ENCODE measurements around the gene ZDHHC1.
"Not testable (repeated sequence)": the region's sequence is repeated elsewhere in the genome, so short reads cannot be mapped to it uniquely, and the experiment has no call there.

Gene ZDHHC1

DNA sequence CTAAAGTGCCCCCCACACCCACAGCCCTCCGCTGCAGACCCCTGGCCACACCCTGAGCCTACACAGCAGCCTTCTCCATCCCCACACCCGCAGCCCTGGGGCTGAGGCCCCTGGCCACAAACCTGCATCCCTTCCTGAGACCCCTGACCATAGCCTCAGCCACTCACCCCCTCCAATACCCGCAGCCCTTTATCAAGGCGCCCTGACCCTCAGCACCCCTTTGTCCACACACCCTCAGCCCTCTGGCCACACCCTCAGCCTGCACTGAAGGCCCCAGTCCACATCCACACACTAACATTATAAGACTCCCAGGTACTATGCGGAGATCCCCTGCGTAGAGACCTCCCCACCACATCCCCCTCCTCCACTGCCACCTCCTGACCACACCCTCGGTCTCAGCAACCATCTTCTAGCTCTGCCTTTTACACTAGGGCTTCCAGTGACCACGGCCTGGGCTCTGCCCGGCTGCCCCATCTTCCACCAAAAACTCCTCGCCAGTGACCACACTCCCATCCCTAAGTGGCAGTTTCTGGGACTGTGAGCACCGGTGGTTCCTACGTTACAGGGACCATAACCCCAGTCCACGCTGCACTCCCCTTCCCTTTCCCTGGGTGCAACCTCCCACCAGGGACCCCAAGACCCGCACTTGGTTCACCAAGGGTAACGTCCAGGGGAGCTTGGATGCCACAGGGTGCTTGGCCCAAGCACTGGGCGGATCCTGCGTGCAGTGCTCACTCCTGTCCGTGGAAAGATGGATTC, 23.8 kb downstream of the ZDHHC1 start:
- no peak for DNase-seq

DNA sequence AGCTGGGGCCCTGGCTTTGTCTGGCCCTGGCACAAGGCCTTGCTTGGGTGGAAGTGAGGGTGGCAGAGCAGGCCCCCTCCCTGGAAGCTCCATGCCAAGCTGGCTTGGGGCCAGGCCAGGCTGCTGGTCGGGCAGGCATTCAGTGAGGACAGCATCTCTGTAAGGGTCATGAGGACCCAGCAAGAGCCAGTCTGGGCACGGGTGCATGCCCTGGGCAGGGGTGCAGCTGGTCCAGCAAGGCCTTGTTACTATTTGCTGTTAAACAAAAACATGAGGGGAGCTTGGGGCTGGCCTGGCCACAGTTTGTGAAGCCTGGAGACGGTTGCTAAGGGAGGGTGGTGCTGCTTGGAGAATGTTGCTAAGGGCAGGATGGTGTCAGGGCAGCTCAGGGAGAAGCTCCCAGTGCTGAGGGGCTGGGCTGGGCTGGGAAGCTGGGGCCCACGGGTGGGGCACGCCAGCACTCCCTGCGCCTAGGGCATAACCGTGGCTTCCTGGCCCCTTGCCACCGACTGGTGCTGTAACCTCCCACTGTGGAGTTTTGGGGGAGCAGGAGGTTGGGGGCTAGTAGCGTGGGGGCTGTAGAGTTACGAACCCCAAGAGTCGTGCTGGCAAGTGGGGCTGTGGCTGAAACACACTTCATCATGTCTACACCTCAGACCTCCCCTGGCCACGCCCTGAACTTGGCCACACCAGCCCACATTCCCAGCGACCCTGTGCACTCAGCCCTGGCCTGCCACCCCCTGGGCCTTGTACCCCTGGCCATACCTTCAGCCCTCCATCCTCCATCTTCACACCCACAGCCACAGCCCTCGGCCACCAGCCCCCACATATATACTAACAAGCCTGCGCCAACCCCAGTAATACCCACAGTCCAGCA, 24.6 kb downstream of the ZDHHC1 start:
- no peak for DNase-seq

GRCh38 chr16:67390816-67391423, 25.4 kb downstream of the ZDHHC1 start:
- DNase-seq: no peak

- no peak for DNase-seq
These were observed 26.1 kb downstream of the ZDHHC1 start for GRCh38 chr16:67389911-67390815.

DNA sequence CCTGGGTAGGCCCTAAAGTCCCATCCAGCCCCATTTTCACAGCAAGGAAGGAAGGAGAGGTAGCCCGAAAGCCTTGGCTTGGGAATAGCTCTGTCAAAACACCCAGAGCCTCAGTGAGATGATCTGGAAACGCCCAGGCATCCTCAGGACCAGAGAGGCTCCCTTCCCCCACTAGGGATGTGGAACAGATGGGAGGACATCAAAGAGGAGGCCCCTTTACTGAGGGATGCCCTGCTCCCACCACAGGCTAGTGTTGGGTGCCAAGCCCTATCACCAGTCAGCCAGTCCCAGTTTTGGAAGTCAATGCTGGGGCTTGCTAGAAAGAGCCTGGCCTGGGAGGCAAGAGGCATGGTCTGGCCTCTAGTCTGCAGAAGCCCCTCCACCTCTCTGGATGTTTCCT, 27.7 kb downstream of the ZDHHC1 start:
- no peak for DNase-seq

DNA sequence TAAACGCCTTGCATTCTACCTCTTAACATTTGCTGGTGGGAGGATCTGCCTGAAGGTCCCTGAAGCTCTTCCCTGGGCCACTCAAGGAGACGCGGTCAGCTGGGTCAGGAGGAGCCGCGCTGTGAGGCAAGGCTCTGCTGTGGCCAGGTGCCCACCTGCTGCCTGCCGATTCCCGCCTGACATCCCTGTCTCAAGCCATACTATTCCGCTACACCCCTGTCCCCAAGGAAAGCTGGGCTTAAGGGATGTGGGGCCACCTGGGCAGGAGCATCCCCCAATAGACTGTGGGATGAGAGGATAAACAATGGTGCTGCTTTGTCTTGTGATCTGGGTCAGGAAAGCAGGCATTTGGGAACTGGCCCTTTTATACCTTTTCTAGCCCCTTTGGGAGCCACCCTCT, 28.1 kb downstream of the ZDHHC1 start:
- DNase-seq: no peak

DNA sequence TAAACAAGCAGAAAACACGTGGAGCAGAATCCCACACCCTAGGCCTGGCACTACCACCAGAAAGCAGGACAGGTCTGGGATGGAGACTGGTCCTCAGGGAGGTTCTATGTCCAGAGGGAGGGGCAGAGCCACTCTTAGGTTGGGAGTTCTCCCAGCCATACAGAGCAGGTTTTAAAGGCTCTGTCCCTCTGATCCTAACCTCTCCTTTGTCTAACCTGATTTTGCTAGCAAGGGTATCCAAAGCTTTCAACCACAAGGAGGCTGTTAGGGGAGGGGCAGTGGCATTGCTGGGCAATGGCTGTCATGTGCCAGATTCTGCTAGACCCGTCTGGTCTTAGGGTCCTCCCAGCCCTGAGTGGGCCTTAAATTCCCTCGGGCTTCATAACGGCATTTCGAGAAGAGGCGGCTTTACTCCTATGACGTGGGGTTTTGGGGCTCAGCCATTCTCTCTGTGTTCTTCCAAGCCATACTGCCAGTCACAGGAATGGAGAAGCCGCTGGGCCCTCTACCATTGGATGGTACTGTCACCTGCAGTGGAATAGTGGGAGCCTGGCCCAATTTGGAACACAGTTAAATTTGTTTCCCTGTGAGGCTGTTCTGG, 28.7 kb downstream of the ZDHHC1 start:
- DNase-seq: no peak

DNA sequence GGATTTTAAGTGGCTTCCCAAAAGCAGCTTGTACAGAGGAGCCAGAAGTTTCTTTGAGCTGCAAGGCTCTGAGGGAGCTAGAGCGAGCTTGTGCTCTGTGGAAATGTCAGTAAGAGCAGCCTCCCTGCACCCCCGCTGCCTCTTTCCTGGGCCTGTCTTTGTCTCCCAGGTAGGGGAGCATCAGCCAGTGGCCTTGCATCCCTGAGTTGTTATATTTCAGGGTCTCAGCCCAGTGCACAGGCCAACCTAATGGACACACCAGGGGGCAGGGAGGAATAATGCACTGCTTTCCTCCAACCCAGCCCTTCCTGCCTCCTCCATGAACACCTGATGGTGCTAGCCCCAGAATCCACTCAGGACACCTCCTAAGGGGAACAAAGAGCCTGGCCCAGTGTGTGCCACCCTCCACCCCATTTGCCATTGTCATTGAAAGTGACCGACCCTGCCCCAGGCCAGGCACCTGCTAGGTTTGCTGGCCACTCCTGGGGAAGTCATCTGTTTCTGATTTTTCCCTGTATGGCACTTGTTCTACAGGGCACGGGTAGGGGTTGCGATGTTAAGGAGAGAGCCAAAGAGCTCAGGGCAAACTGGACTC, 29.3 kb downstream of the ZDHHC1 start:
- DNase-seq: no peak

DNA sequence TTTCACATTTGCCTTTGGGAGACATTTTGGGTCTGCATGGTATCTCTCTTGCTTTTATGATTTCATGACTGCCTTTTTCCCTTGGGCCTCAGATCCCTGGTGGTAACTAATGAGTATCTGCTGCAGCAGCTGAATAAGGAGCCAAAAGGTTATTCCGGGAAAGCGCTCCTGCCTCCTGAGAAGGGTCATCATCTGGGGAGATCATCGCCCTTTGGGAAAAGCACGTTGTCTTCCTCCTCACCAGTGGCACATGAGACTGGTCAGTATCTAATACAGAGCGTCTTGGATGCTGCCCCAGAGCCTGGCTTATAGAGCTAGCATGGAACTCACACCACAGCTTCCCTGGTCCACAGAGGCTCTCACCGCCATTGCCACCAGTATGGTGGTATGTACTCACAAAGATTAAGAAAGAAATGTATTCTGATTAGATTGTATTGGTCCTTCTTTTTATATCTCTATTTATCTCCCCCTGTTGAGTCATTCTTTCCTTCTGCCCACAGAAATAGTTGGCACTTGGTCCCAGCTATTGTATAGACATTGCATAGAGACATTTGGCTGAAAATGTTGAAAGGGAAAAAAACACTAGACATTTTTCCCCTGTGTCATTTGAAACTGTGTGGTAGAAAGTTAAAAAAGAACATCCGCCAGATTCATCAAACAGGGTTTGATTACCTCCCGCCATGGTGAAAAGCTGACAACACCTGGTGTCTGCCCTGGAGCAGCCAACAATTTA, 31.3 kb downstream of the ZDHHC1 start:
- DNase-seq: no peak

DNA sequence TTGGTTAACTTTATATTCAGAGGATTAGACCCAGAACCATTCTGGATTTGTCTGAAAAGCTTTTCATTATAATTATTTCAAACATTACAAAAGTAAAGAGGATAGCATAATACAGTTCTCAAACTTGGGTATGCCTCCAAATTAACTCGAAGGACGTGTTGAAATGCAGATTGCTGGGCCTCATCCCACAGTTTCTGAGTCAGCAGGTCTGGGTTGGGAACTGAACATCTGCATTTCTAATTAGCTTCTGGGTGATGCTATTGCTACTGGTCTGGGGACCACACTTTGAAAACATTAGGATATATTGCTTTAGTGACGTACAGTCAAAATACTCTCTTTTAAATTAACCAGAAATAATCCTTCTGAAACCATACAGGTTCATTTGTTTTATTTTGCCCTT, 33.0 kb downstream of the ZDHHC1 start:
- no peak for DNase-seq

- DNase-seq: no peak
These were observed 37.6 kb downstream of the ZDHHC1 start for GRCh38 chr16:67378642-67379041.

- DNase-seq: not testable (repeated sequence)
These were observed 40.3 kb downstream of the ZDHHC1 start for GRCh38 chr16:67376012-67376411.

- no peak for DNase-seq
These were observed 43.6 kb downstream of the ZDHHC1 start for GRCh38 chr16:67372664-67373063.

DNA sequence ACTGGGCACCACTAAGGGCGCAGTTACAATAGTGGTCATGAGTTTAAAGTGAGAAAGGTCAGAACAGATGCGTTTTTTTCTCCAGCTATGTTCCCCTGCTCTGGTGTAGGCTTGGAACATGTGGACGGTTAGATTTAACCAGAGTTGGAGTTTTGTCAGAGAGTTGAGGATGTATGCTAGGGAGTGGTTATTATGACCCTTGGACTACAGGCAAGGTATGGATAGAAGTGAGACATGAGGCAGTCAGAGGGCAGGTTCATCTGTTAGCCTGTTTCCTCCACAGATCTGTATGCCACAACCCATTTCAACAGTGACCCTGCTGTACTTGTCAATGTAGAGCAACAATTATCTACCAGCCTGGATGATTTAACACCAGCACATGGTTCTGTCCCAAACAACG, 45.6 kb downstream of the ZDHHC1 start:
- no peak for DNase-seq

- DNase-seq: no peak
These were observed 51.6 kb downstream of the ZDHHC1 start for GRCh38 chr16:67364600-67365235.

DNA sequence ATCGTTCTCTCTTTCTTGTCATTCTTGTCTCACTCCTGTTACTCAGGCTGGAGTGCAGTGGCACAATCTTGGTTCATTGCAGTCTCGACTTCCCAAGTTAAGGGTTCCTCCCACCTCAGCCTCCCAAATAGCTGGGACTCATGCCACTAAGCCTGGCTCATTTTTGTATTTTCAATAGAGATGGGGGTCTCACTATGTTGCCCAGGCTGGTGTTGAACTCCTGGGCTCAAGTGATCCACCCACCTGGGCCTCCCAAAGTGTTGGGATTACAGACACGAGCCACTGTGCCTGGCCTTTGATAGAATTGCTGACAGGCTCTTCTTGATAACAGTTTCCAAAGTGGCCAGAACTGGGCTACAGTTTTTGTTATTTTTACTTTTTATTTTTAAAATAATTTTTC, 55.2 kb downstream of the ZDHHC1 start:
- no peak for DNase-seq

DNA sequence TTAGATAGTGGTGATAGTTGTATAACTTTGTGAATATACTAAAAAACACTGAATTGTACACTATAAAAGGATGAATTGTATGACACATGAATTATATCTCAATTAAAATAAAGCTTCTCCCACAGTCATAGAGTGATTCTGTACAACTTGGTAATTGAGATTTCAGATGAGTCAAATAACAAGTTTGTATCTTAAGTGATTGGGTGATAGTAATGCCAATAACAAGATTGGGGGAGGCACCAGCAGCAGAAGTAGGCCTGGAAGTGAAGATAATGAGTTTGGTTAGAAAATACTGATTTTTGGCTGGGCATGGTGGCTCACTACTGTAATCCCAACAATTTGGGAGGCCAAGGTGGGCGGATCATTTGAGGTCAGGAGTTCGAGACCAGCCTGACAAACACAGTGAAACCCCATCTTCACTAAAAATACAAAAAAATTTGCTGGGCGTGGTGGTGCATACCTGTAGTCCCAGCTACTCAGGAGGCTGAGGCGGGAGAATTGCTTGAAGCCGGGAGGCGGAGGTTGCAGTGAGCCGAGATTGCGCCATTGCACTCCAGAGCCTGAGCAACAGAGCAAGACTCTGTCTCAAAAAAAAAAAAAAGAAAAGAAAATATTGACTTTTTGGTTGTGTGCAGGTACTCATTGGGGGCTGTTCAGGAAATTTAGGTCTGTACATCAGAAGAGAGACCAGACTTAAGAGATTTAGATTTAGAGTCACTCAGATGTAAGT, 56.6 kb downstream of the ZDHHC1 start:
- DNase-seq: not testable (repeated sequence)

DNA sequence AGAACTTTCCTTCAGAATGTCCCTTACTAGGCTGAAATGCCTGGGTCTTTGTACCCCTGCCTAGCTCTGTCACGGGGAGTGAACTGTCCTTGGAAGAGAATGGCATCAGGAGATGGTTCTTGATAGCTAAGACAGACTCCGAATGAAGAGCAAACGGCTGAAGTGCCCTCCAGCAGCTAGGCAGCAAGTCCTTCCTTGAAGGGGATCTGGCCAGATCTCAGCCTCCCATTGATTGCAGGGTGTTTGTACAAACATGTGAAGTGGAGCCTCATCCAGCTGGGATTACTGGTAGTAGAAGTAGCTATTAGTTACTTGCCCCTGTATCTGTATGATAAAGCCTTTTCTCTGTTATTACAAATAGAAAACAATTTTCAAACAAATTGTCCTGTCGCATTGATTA, 58.7 kb downstream of the ZDHHC1 start:
- DNase-seq: no peak

DNA sequence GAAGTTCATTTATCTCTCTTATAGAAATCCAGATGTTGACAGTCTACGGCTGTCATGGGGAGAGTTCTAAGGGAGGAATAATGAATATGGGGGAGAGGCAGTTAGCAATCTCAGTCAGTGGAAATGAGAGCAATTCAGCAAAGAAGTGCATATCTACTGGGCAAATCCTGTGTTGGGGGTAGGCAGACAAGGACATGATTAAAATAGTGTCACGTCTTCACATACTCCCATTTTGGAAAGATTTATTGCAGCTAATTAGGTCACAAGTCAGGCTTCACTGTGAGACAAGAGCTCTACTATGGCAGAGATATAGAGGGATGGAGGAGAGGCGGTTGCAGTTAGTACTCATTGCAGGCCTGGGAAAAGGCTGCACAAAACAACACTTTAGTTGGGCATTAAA, 59.9 kb downstream of the ZDHHC1 start:
- no peak for DNase-seq

DNA sequence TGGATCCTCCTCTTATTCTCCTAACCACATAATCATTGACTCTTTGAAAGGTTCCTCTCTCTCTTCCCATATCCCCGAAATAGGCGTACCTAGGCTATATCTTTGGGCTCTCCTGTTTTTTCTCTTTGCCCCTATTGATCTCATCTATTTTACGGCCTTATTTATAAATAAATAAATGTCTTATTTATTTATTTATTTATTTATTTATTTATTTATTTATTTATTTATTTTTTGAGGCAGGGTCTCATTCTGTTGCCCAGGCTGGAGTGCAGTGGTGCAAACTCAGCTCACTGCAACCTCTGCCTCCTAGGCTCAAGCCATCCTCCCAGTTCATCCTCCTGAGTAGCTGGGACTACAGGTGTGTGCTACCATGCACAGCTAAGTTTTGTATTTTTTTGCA, 63.8 kb downstream of the ZDHHC1 start:
- not testable (repeated sequence) for DNase-seq

Measured in effector CD4-positive, alpha-beta T cell (primary cell).